ENCODE measurements around the gene MRPL43. TPM values are rescaled to one million over a fixed set of nuclear protein-coding genes. Genes with fewer than 3 reads are reported as not detected.
A peak's percentile ranks its signal among the peaks of the same experiment; 100 is the strongest.

MRPL43 gene
- total and polyA plus RNA-seq, 4 donors, result 38.9 to 104 (median 64.6) TPM

DNA sequence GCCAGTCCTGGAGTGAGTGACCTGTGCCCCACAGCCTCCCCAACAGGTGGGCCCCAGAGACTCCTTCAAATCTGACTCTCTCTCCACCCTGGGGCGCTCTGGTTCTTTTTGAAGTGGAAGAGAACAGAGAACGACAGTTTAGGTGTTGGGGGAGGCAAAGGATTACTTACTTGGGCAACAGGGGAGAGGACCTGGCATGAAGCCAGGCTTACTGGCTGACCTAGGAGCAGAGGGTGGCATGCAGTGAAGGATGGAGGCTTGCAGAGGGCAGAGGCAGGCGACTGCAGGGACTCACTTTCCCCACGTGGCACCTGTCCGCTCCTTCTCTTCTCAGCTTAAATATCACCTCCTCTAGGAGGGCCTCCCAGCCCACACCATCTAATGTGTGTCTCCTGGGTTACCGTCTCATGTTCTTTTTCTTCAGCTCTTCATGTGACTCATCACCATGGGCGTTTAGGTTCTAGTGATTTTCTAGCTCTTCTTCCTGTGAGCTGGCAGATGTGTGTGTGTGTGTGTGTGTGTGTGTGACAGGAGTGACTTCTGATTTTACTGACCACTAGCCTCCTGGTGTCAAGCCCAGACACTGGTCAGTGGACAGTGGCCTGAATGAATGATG lies 27.8 kb upstream of the MRPL43 start:
- 46 to 61% methylated on average over 6 to 7 of the region's 7 CpGs for WGBS, 2 donors
- Histone ChIP-seq H3K27me3 (ENCODE audit: control insufficient read depth in 1 of 2, insufficient read depth in 2 of 2, low read length in 1 of 2) (no peaks in the 10 kb centered on the region), H3K4me3 (ENCODE audit: low read length in 2 of 2) (no peak overlapping the region), H3K9me3 (ENCODE audit: control insufficient read depth, low read length) (no peaks in the 10 kb centered on the region), H3K27ac (ENCODE audit: low read depth in 1 of 2, low read length in 2 of 2) (no peak overlapping the region), H3K36me3 (ENCODE audit: control insufficient read depth in 1 of 2, insufficient read depth in 2 of 2, low read length in 1 of 2) (no peaks in the 10 kb centered on the region), H3K4me1 (ENCODE audit: control insufficient read depth in 1 of 2, insufficient read depth in 2 of 2, low read length in 2 of 2) (no peaks in the 10 kb centered on the region)
- ATAC-seq (ENCODE audit: low FRiP score) (no peak), DNase-seq (no peak)
- intact Hi-C loops (cut with DNase I), result loop anchor here in 1 of 2 donors (1.0 kb wide), 1 partner anchor 21 kb away; no protein-coding TSS in a partner anchor

DNA sequence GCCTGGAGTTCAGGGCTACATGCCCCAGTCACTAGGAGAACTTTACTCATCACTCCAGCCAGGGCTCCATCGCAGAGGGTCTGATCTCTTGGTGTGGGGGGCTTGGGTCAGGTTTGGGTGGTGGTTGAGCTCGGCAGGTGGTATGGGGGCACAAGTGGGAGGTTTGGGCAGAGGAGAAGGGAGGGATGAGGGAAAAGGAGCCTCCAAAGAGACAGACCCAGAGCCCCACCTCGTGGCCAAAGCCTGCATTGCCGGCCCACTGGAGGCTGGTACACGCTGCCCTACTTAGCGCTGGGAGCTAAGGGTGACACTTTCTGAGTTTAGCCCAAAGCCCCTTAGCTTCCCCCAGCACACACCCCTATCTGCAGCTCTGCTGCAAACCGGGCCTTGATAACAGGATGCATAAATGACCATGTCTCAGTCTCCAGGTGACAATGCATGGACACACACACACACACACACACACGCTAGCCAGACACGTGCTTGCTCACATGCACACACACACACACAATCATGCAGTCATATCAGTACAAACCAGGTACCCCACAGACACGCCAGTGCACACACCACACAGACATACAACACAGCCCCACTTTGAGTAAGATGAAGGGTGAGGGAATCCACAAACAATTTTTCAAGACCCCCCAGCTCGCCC lies 27.1 kb upstream of the MRPL43 start:
- Histone ChIP-seq H3K9me3 (ENCODE audit: control insufficient read depth, low read length) (no peaks in the 10 kb centered on the region), H3K4me1 (ENCODE audit: control insufficient read depth in 1 of 2, insufficient read depth in 2 of 2, low read length in 2 of 2) (no peaks in the 10 kb centered on the region), H3K27me3 (ENCODE audit: control insufficient read depth in 1 of 2, insufficient read depth in 2 of 2, low read length in 1 of 2) (no peaks in the 10 kb centered on the region), H3K27ac (ENCODE audit: low read depth in 1 of 2, low read length in 2 of 2) (no peak overlapping the region), H3K36me3 (ENCODE audit: control insufficient read depth in 1 of 2, insufficient read depth in 2 of 2, low read length in 1 of 2) (no peaks in the 10 kb centered on the region), H3K4me3 (ENCODE audit: low read length in 2 of 2) (no peak overlapping the region)
- 18 to 19% methylated on average over 11 of the region's 11 CpGs for WGBS, 2 donors
- peak; percentile 84 to 96 for DNase-seq
- intact Hi-C loops (cut with DNase I), result loop anchor here in 1 of 2 donors (1.0 kb wide), 1 partner anchor 20 kb away; no protein-coding TSS in a partner anchor
- ATAC-seq (ENCODE audit: low FRiP score), result peak; percentile 86

DNA sequence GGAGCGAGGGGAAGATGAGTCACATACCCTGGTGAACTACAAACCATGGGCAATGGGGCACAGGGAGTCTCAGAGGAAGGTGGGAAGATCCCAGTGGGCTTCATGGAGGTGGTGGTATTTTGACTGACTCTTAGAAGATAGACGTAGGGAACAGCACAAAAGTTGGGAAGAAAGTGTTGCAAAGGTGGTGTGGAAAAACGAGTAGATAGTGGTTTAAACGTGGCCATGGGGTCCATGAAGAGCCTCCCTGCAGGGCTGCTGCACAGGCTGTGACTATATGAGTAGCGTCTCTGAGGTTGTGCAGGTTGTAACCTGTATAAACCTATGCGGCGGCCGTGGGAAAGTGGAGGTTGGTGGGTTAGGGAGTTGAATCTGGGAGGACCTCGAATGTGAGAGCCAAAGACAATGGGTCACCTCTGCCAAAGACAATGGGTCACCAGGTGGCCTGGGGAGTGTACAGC lies 26.1 kb upstream of the MRPL43 start:
- intact Hi-C loops (cut with DNase I), result loop anchor here in 1 of 2 donors (2.0 kb wide), 1 partner anchor 15 kb away; the partner anchor contains the start of gene LZTS2
- ATAC-seq (ENCODE audit: low FRiP score) (no peak), DNase-seq (no peak)
- 50 to 52% methylated on average over 9 of the region's 9 CpGs for WGBS, 2 donors
- Histone ChIP-seq H3K9me3 (ENCODE audit: control insufficient read depth, low read length) (no peaks in the 10 kb centered on the region), H3K27me3 (ENCODE audit: control insufficient read depth in 1 of 2, insufficient read depth in 2 of 2, low read length in 1 of 2) (no peaks in the 10 kb centered on the region), H3K27ac (ENCODE audit: low read depth in 1 of 2, low read length in 2 of 2) (no peak overlapping the region), H3K36me3 (ENCODE audit: control insufficient read depth in 1 of 2, insufficient read depth in 2 of 2, low read length in 1 of 2) (no peaks in the 10 kb centered on the region), H3K4me3 (ENCODE audit: low read length in 2 of 2) (no peak overlapping the region), H3K4me1 (ENCODE audit: control insufficient read depth in 1 of 2, insufficient read depth in 2 of 2, low read length in 2 of 2) (no peaks in the 10 kb centered on the region)

DNA sequence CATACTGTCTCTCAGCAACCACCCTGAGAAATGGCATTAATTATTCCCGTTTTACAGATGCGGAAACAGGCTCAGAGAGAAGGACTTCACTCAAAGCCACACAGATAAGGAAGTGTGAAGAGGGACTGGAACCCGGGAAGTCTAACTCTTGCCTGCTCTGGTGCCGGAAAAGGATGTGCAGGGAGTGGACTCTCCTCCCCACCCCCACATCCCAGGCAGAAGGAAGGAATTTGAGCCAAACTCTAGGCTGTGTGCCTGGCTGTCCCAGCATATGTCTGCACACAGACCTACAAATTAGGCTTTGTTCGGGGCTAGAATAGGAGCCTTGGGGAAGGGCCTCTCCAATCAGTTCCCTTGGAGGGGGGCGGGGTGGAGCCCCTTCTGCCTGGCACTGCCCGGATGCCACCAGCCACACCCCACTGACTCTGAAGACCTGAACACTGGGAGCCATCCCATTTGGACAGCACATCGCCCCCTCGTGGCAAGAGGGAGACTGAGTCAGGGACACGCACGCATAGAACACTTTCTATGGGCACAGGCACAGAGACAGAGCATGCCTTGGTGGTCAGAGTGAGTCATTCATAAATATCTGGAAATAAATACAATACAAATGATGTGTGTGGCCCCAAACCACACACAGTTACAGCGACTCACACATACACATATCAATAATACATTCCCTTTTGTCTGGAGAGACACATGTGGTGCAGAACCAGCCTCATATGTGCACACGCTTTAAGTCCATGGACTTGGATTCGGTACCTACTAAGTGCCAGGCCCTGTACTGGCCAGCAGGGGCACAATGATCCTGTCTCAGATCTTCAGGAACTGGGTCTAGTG lies 25.4 kb upstream of the MRPL43 start:
- H3K27ac ChIP-seq (ENCODE audit: low read depth in 1 of 2, low read length in 2 of 2), result no peak overlapping the region
- intact Hi-C loops (cut with DNase I), result loop anchor here in 1 of 2 donors (2.0 kb wide), 1 partner anchor 14 kb away; the partner anchor contains the start of gene LZTS2
- H3K4me1 ChIP-seq (ENCODE audit: control insufficient read depth in 1 of 2, insufficient read depth in 2 of 2, low read length in 2 of 2), result no peaks in the 10 kb centered on the region
- DNase-seq (peak; percentile 94 to 96), ATAC-seq (ENCODE audit: low FRiP score) (peak; percentile 90)
- H3K4me3 ChIP-seq (ENCODE audit: low read length in 2 of 2), result no peak overlapping the region
- no peaks in the 10 kb centered on the region for H3K27me3 ChIP-seq (ENCODE audit: control insufficient read depth in 1 of 2, insufficient read depth in 2 of 2, low read length in 1 of 2)
- WGBS, 2 donors, result 19 to 22% methylated on average over 13 to 14 of the region's 14 CpGs
- H3K9me3 ChIP-seq (ENCODE audit: control insufficient read depth, low read length), result no peaks in the 10 kb centered on the region
- no peaks in the 10 kb centered on the region for H3K36me3 ChIP-seq (ENCODE audit: control insufficient read depth in 1 of 2, insufficient read depth in 2 of 2, low read length in 1 of 2)

DNA sequence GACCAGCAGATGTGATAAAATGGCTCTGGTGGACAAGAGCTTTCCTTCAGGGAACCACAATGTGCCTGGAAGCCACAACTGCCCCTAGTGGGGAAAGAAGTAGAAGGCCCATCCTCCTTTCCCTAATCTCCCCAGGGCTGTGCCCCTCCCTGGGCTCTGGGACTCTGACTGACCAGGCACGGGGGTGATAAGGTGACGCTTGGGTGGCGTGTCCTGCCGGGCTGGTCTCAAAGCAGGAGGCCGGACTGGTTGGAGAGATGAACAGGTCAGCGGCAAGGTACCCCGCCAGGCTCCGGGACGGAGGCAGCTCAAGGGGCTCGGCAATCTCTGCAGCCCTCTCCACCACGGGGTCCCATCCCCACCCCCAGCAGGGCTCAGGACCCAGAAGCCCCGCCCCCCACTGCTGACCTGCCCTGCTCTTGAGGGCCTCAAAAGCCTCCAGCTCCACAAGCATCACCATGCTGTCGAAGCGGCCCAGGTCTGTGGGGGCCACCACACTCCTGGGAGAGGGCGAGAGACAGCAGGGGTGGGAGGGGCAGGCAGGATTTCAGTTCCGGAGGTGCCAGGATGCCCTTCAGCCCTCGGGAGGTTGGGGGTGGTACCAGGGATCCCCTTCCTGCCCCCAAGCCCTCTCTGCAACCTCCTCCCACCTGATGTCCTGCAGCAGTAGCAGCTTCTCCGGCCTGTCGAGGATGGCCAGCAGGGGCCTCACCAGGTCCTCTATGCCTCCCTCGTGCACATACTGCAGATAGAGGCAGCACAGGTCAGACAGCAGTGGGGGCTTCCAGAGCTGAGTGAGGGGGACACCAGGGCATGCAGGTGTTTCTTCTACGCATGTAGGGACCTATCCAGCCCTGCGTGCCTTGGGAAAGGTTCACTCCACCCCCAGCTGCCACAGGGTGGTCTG lies 24.5 kb upstream of the MRPL43 start:
- no peak for ATAC-seq (ENCODE audit: low FRiP score)
- DNase-seq, result peak in 1 of 2 donors; percentile 70
- WGBS, 2 donors, result 63 to 66% methylated on average over 21 to 22 of the region's 22 CpGs
- Histone ChIP-seq H3K27me3 (ENCODE audit: control insufficient read depth in 1 of 2, insufficient read depth in 2 of 2, low read length in 1 of 2) (no peaks in the 10 kb centered on the region), H3K27ac (ENCODE audit: low read depth in 1 of 2, low read length in 2 of 2) (no peak overlapping the region), H3K9me3 (ENCODE audit: control insufficient read depth, low read length) (no peaks in the 10 kb centered on the region), H3K36me3 (ENCODE audit: control insufficient read depth in 1 of 2, insufficient read depth in 2 of 2, low read length in 1 of 2) (no peaks in the 10 kb centered on the region), H3K4me1 (ENCODE audit: control insufficient read depth in 1 of 2, insufficient read depth in 2 of 2, low read length in 2 of 2) (no peaks in the 10 kb centered on the region), H3K4me3 (ENCODE audit: low read length in 2 of 2) (no peak overlapping the region)
- intact Hi-C loops (cut with DNase I), result loop anchor here in 1 of 2 donors (2.0 kb wide), 1 partner anchor 13 kb away; the partner anchor contains the start of gene LZTS2

DNA sequence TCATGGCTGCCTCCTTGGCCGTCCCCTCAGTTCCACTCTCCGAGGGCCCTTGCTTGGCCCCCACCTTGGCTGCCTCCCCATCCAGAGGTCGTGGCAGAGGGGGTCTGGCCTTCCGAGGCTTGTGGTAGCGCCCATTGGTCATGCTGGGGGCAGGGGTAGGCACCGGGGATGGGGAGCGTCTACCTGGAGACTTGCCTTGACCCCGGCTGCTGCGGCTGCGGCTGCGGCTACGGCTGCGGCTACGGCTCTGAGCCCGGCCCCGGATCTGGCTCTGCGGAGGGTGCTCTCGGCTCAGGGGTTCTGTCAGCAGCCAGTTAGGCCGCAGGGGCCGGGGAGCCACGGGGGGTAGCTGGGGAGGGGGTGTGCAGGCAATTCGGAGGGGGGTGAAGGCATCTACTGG lies 23.0 kb upstream of the MRPL43 start:
- intact Hi-C loops (cut with DNase I), result no loop called here
- WGBS, 2 donors, result 92 to 94% methylated on average over 22 of the region's 22 CpGs
- DNase-seq (no peak), ATAC-seq (ENCODE audit: low FRiP score) (no peak)
- H3K9me3 ChIP-seq (ENCODE audit: control insufficient read depth, low read length), result no peaks in the 10 kb centered on the region
- H3K27ac ChIP-seq (ENCODE audit: low read depth in 1 of 2, low read length in 2 of 2), result no peak overlapping the region
- no peaks in the 10 kb centered on the region for H3K27me3 ChIP-seq (ENCODE audit: control insufficient read depth in 1 of 2, insufficient read depth in 2 of 2, low read length in 1 of 2)
- no peak overlapping the region for H3K4me3 ChIP-seq (ENCODE audit: low read length in 2 of 2)
- peaks cover 0 to 3% of the 10 kb centered on the region in 2 donors for H3K36me3 ChIP-seq (ENCODE audit: control insufficient read depth in 1 of 2, insufficient read depth in 2 of 2, low read length in 1 of 2)
- no peaks in the 10 kb centered on the region for H3K4me1 ChIP-seq (ENCODE audit: control insufficient read depth in 1 of 2, insufficient read depth in 2 of 2, low read length in 2 of 2)

DNA sequence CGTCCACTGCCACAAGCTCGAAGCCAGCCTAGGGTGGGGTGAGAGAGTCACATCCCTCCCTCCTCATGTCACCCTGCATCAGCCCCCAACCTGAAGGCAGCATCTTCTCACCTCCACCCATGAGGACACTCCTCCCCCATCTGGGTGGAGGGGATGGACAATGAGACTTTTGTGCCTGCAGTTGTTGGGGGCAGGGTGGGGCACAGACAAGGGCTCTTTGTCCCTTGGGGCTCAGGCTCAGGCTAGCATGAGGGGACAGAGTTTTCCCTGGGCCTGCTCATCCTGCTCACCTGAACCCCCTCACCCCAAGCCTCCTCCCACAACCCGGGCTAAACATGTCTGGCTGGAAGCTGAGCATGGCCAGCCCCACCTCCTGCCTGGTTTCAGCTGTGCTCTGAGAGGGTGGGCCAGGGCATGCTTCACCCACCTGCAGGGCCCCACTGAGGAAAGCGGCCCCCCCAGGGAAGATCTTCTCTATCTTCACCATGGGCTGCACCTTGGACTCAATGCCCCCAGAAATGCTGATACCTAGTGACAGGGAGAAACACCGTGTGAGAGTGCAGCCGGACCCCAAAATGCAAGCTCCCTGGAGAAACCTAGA lies 21.6 kb upstream of the MRPL43 start:
- WGBS, 2 donors, result 70 to 77% methylated on average over 6 of the region's 6 CpGs
- DNase-seq, result no peak
- H3K9me3 ChIP-seq (ENCODE audit: control insufficient read depth, low read length), result no peaks in the 10 kb centered on the region
- no peaks in the 10 kb centered on the region for H3K4me1 ChIP-seq (ENCODE audit: control insufficient read depth in 1 of 2, insufficient read depth in 2 of 2, low read length in 2 of 2)
- intact Hi-C loops (cut with DNase I), result no loop called here
- no peak overlapping the region for H3K27ac ChIP-seq (ENCODE audit: low read depth in 1 of 2, low read length in 2 of 2)
- no peak overlapping the region for H3K4me3 ChIP-seq (ENCODE audit: low read length in 2 of 2)
- peaks cover 0 to 3% of the 10 kb centered on the region in 2 donors for H3K36me3 ChIP-seq (ENCODE audit: control insufficient read depth in 1 of 2, insufficient read depth in 2 of 2, low read length in 1 of 2)
- H3K27me3 ChIP-seq (ENCODE audit: control insufficient read depth in 1 of 2, insufficient read depth in 2 of 2, low read length in 1 of 2), result no peaks in the 10 kb centered on the region
- no peak for ATAC-seq (ENCODE audit: low FRiP score)

Data from aorta (tissue), 5 donors.